Activated CD8-positive, alpha-beta T cell treated with anti-CD3 and anti-CD28 coated beads, Interleukin-2, amount 10 ng/mL, durations not matched to agents 7 days and 5 days (primary cell): ENCODE results near the gene CRADD. TPM values are rescaled to one million over a fixed set of nuclear protein-coding genes. Genes with fewer than 3 reads are reported as not detected.

Source experiments
- ATAC-seq: fragments of 150-1000 bp; cut with Tn5 transposase; one replicate; pipeline ENCODE4 v1.10.0; 2021; ENCODE audit warnings: moderate library complexity
- CTCF ChIA-PET: fragments of 350-600 bp; sonication (Branson Sonifier 250); formaldehyde crosslinking; loops from one replicate; lab custom pipeline; 2021; ENCODE audit warnings: antibody characterized with exemption; lab: Charles Lee
- POLR2A ChIA-PET: fragments of 350-600 bp; sonication (Branson Sonifier 250); formaldehyde crosslinking; loops from one replicate; lab custom pipeline; 2021; ENCODE audit warnings: antibody characterized with exemption; lab: Charles Lee
- DNase-seq: peaks from one replicate; pipeline ENCODE4 v3.0.0-alpha.2; 2020
- H3K27ac Mint-ChIP-seq: one replicate; pipeline ENCODE4 v1.8.0; 2021; ENCODE audit warnings: mild to moderate bottlenecking, mixed read lengths
- H3K27me3 Mint-ChIP-seq: one replicate; pipeline ENCODE4 v1.8.0; 2021; ENCODE audit warnings: low read depth, mixed read lengths
- H3K36me3 Mint-ChIP-seq: one replicate; pipeline ENCODE4 v1.8.0; 2021; ENCODE audit warnings: low read depth, mixed read lengths
- H3K4me1 Mint-ChIP-seq: one replicate; pipeline ENCODE4 v1.8.0; 2021; ENCODE audit warnings: low read depth, mixed read lengths
- H3K4me3 Mint-ChIP-seq: one replicate; pipeline ENCODE4 v1.8.0; 2021; ENCODE audit warnings: mild to moderate bottlenecking, mixed read lengths
- H3K9me3 Mint-ChIP-seq: one replicate; pipeline ENCODE4 v1.8.0; 2022; ENCODE audit warnings: mixed read lengths; ENCODE audit not compliant: insufficient read depth
- total RNA-seq, 2 experiments: library from RNA; stranded (reverse); gene quantifications; one replicate each; pipeline ENCODE4 v1.2.3, GENCODE V29; 2021

CRADD gene
- total RNA-seq, 2 experiments from 2014 or later = 10.8 to 14.6 TPM

GRCh38 chr12:93824514-93825500 lies 147.6 kb downstream of the CRADD start:
- Mint-ChIP-seq H3K4me3 (no peak overlapping the region), H3K4me1 (no peaks in the 10 kb centered on the region), H3K9me3 (no peaks in the 10 kb centered on the region), H3K27me3 (no peaks in the 10 kb centered on the region), H3K27ac (no peak overlapping the region), H3K36me3 (no peaks in the 10 kb centered on the region)
- ChIA-PET CTCF (interaction anchor here (1.0 kb wide), 1 partner anchor 322 kb away, joined by 3 read pairs; no protein-coding TSS in a partner anchor), POLR2A (no interaction called here)
- DNase-seq (no peak), ATAC-seq (no peak)

GRCh38 chr12:93825501-93825888 lies 148.3 kb downstream of the CRADD start:
- no peak overlapping the region for H3K27ac Mint-ChIP-seq
- POLR2A ChIA-PET = no interaction called here
- DNase-seq (no peak), ATAC-seq (no peak)
- H3K36me3 Mint-ChIP-seq = no peaks in the 10 kb centered on the region
- H3K9me3 Mint-ChIP-seq = no peaks in the 10 kb centered on the region
- CTCF ChIA-PET = no interaction called here
- H3K4me3 Mint-ChIP-seq = no peak overlapping the region
- H3K4me1 Mint-ChIP-seq = no peaks in the 10 kb centered on the region
- H3K27me3 Mint-ChIP-seq = no peaks in the 10 kb centered on the region

GRCh38 chr12:93825931-93826555 lies 148.9 kb downstream of the CRADD start:
- Mint-ChIP-seq H3K27me3 (no peaks in the 10 kb centered on the region), H3K27ac (no peak overlapping the region), H3K4me3 (no peak overlapping the region), H3K4me1 (no peaks in the 10 kb centered on the region), H3K9me3 (no peaks in the 10 kb centered on the region), H3K36me3 (no peaks in the 10 kb centered on the region)
- ATAC-seq (no peak), DNase-seq (no peak)
- CTCF ChIA-PET = interaction anchor here (1.2 to 1.8 kb wide), 2 partner anchors 26 to 276 kb away, joined by 3 to 6 read pairs; no protein-coding TSS in a partner anchor
- POLR2A ChIA-PET = no interaction called here

- POLR2A ChIA-PET = no interaction called here
- H3K4me3 Mint-ChIP-seq = no peak overlapping the region
- no peaks in the 10 kb centered on the region for H3K27me3 Mint-ChIP-seq
- CTCF ChIA-PET = interaction anchor here (1.8 kb wide), 1 partner anchor 274 kb away, joined by 6 read pairs; no protein-coding TSS in a partner anchor
- no peak overlapping the region for H3K27ac Mint-ChIP-seq
- no peaks in the 10 kb centered on the region for H3K9me3 Mint-ChIP-seq
- DNase-seq (no peak), ATAC-seq (no peak)
- H3K36me3 Mint-ChIP-seq = no peaks in the 10 kb centered on the region
- H3K4me1 Mint-ChIP-seq = no peaks in the 10 kb centered on the region
Observed at GRCh38 chr12:93827179-93827578, 150.0 kb downstream of the CRADD start.

GRCh38 chr12:93827669-93828068 lies 150.5 kb downstream of the CRADD start:
- H3K27ac Mint-ChIP-seq = no peak overlapping the region
- ChIA-PET CTCF (interaction anchor here (1.8 kb wide), 1 partner anchor 274 kb away, joined by 6 read pairs; no protein-coding TSS in a partner anchor), POLR2A (no interaction called here)
- no peaks in the 10 kb centered on the region for H3K36me3 Mint-ChIP-seq
- no peak for DNase-seq
- H3K4me1 Mint-ChIP-seq = no peaks in the 10 kb centered on the region
- no peaks in the 10 kb centered on the region for H3K9me3 Mint-ChIP-seq
- no peak overlapping the region for H3K4me3 Mint-ChIP-seq
- ATAC-seq = no peak
- H3K27me3 Mint-ChIP-seq = no peaks in the 10 kb centered on the region

GRCh38 chr12:93829016-93829415 lies 151.8 kb downstream of the CRADD start:
- POLR2A ChIA-PET = no interaction called here
- no peaks in the 10 kb centered on the region for H3K27me3 Mint-ChIP-seq
- H3K27ac Mint-ChIP-seq = no peak overlapping the region
- no peaks in the 10 kb centered on the region for H3K36me3 Mint-ChIP-seq
- no peak overlapping the region for H3K4me3 Mint-ChIP-seq
- CTCF ChIA-PET = interaction anchor here (1.0 to 1.4 kb wide), 2 partner anchors 21 to 62 kb away, joined by 3 to 4 read pairs; no protein-coding TSS in a partner anchor
- H3K4me1 Mint-ChIP-seq = no peaks in the 10 kb centered on the region
- no peaks in the 10 kb centered on the region for H3K9me3 Mint-ChIP-seq
- DNase-seq = no peak
- no peak for ATAC-seq

GRCh38 chr12:93831374-93831773 lies 154.2 kb downstream of the CRADD start:
- no peak overlapping the region for H3K4me3 Mint-ChIP-seq
- H3K36me3 Mint-ChIP-seq = no peaks in the 10 kb centered on the region
- ChIA-PET CTCF (interaction anchor here (1.3 kb wide), 1 partner anchor 270 kb away, joined by 4 read pairs; no protein-coding TSS in a partner anchor), POLR2A (no interaction called here)
- no peaks in the 10 kb centered on the region for H3K27me3 Mint-ChIP-seq
- DNase-seq = no peak
- no peak for ATAC-seq
- no peaks in the 10 kb centered on the region for H3K9me3 Mint-ChIP-seq
- H3K27ac Mint-ChIP-seq = no peak overlapping the region
- H3K4me1 Mint-ChIP-seq = no peaks in the 10 kb centered on the region

- no peak for DNase-seq
- Mint-ChIP-seq H3K9me3 (no peaks in the 10 kb centered on the region), H3K4me3 (no peak overlapping the region), H3K27ac (no peak overlapping the region), H3K27me3 (no peaks in the 10 kb centered on the region), H3K36me3 (no peaks in the 10 kb centered on the region), H3K4me1 (no peaks in the 10 kb centered on the region)
- POLR2A ChIA-PET = no interaction called here
- CTCF ChIA-PET = no interaction called here
- ATAC-seq = no peak
Observed at GRCh38 chr12:93832131-93832530, 155.0 kb downstream of the CRADD start.

- DNase-seq = no peak
- no peak for ATAC-seq
- no peaks in the 10 kb centered on the region for H3K27me3 Mint-ChIP-seq
- no peak overlapping the region for H3K4me3 Mint-ChIP-seq
- H3K36me3 Mint-ChIP-seq = no peaks in the 10 kb centered on the region
- H3K9me3 Mint-ChIP-seq = no peaks in the 10 kb centered on the region
- peak overlapping the region; percentile 26 for H3K27ac Mint-ChIP-seq
- POLR2A ChIA-PET = no interaction called here
- H3K4me1 Mint-ChIP-seq = no peaks in the 10 kb centered on the region
- CTCF ChIA-PET = no interaction called here
Observed at GRCh38 chr12:93833946-93834345, 156.8 kb downstream of the CRADD start.

GRCh38 chr12:93836620-93837260 lies 159.6 kb downstream of the CRADD start:
- POLR2A ChIA-PET = no interaction called here
- Mint-ChIP-seq H3K27ac (no peak overlapping the region), H3K36me3 (no peaks in the 10 kb centered on the region)

GRCh38 chr12:93838193-93838592 lies 161.0 kb downstream of the CRADD start:
- ChIA-PET POLR2A (no interaction called here), CTCF (interaction anchor here (1.4 kb wide), 1 partner anchor 71 kb away, joined by 3 read pairs; no protein-coding TSS in a partner anchor)
- H3K27ac Mint-ChIP-seq = peak overlapping the region; percentile 41
- ATAC-seq = no peak
- no peaks in the 10 kb centered on the region for H3K36me3 Mint-ChIP-seq
- DNase-seq = no peak
- no peaks in the 10 kb centered on the region for H3K27me3 Mint-ChIP-seq
- H3K9me3 Mint-ChIP-seq = no peaks in the 10 kb centered on the region
- H3K4me3 Mint-ChIP-seq = no peak overlapping the region
- H3K4me1 Mint-ChIP-seq = no peaks in the 10 kb centered on the region

More at GRCh38 chr12:93836620-93837260, 159.6 kb downstream of the CRADD start:
- no peak for DNase-seq
- no peaks in the 10 kb centered on the region for H3K27me3 Mint-ChIP-seq
- no peak for ATAC-seq
- no peak overlapping the region for H3K4me3 Mint-ChIP-seq
- H3K4me1 Mint-ChIP-seq = no peaks in the 10 kb centered on the region
- CTCF ChIA-PET = no interaction called here
- no peaks in the 10 kb centered on the region for H3K9me3 Mint-ChIP-seq
